ENCODE results near the gene MAP2K4. TPM values are rescaled to one million over a fixed set of nuclear protein-coding genes. Genes with fewer than 3 reads are reported as not detected.

The MAP2K4 gene
- total RNA-seq, 1 experiment from 2014 or later, result 24.4 TPM

- ChIA-PET CTCF (no interaction called here), POLR2A (no interaction called here)
- DNase-seq (ENCODE audit: low spot score) (no peak), ATAC-seq (no peak)
- Mint-ChIP-seq H3K4me1 (no peaks in the 10 kb centered on the region), H3K4me3 (no peak overlapping the region), H3K27ac (no peak overlapping the region), H3K27me3 (ENCODE audit: low read depth) (no peaks in the 10 kb centered on the region), H3K36me3 (peaks cover 52% of the 10 kb centered on the region), H3K9me3 (peaks cover 15% of the 10 kb centered on the region)
- TF ChIP-seq IRF2 (CRISPR knock-in tag; IDR thresholded peaks at IDR 0.05; ENCODE audit: borderline replicate concordance, low read depth) (no peak), USF1 (CRISPR knock-in tag; IDR thresholded peaks at IDR 0.05) (no peak), SMAD4 (CRISPR knock-in tag; IDR thresholded peaks at IDR 0.05) (no peak), NFATC4 (CRISPR knock-in tag; IDR thresholded peaks at IDR 0.05) (no peak), ZNF512 (CRISPR knock-in tag; IDR thresholded peaks at IDR 0.05; ENCODE audit: borderline replicate concordance) (no peak), ZNF423 (CRISPR knock-in tag; IDR thresholded peaks at IDR 0.05) (no peak), NR2C2 (CRISPR knock-in tag; IDR thresholded peaks at IDR 0.05) (no peak), NR1H2 (CRISPR knock-in tag; IDR thresholded peaks at IDR 0.05) (no peak), ZNF416 (CRISPR knock-in tag; IDR thresholded peaks at IDR 0.05) (no peak), EMX1 (CRISPR knock-in tag; IDR thresholded peaks at IDR 0.05) (no peak), ZNF425 (CRISPR knock-in tag; conservative IDR thresholded peaks at IDR 0.05) (no peak), FOXJ3 (CRISPR knock-in tag; IDR thresholded peaks at IDR 0.05; ENCODE audit: borderline replicate concordance) (no peak), ETV6 (CRISPR knock-in tag; IDR thresholded peaks at IDR 0.05) (no peak), MLX (CRISPR knock-in tag; IDR thresholded peaks at IDR 0.05) (no peak)
Measured at GRCh38 chr17:12134101-12134500, 113.4 kb downstream of the MAP2K4 start.

- peaks cover 47% of the 10 kb centered on the region for H3K36me3 Mint-ChIP-seq
- H3K27ac Mint-ChIP-seq, result no peak overlapping the region; the same call in 1 of the 2 replicates
- no peak overlapping the region for H3K4me3 Mint-ChIP-seq
- TF ChIP-seq TEAD4 (CRISPR knock-in tag; IDR thresholded peaks at IDR 0.05) (no peak), CDX4 (CRISPR knock-in tag; IDR thresholded peaks at IDR 0.05; ENCODE audit: borderline replicate concordance) (no peak), CTCF (IDR thresholded peaks at IDR 0.05) (no peak), SOX15 (CRISPR knock-in tag; IDR thresholded peaks at IDR 0.05) (no peak), ZBTB21 (CRISPR knock-in tag; IDR thresholded peaks at IDR 0.05; ENCODE audit: borderline replicate concordance) (no peak), ZSCAN18 (CRISPR knock-in tag; IDR thresholded peaks at IDR 0.05) (no peak), NR3C1 (CRISPR knock-in tag; conservative IDR thresholded peaks at IDR 0.05; ENCODE audit: low read depth) (no peak), MAX (CRISPR knock-in tag; IDR thresholded peaks at IDR 0.05) (no peak), ZNF121 (CRISPR knock-in tag; IDR thresholded peaks at IDR 0.05) (no peak), OVOL2 (CRISPR knock-in tag; IDR thresholded peaks at IDR 0.05; ENCODE audit: borderline replicate concordance) (no peak), FOXJ3 (CRISPR knock-in tag; IDR thresholded peaks at IDR 0.05; ENCODE audit: borderline replicate concordance) (no peak), STAT6 (CRISPR knock-in tag; conservative IDR thresholded peaks at IDR 0.05; ENCODE audit: low read depth) (no peak)
Measured at GRCh38 chr17:12134587-12134986, 113.9 kb downstream of the MAP2K4 start.

More at GRCh38 chr17:12134587-12134986, 113.9 kb downstream of the MAP2K4 start:
- ATAC-seq (no peak), DNase-seq (ENCODE audit: low spot score) (no peak)
- Mint-ChIP-seq H3K9me3 (peaks cover 15% of the 10 kb centered on the region), H3K4me1 (no peaks in the 10 kb centered on the region), H3K27me3 (ENCODE audit: low read depth) (no peaks in the 10 kb centered on the region)
- ChIA-PET POLR2A (no interaction called here), CTCF (no interaction called here)
